Measurements from ENCODE around the gene NIM1K. TPM values are rescaled to one million over a fixed set of nuclear protein-coding genes. Genes with fewer than 3 reads are reported as not detected.
A peak's percentile ranks its signal among the peaks of the same experiment; 100 is the strongest.
"Not testable (repeated sequence)": the region's sequence is repeated elsewhere in the genome, so short reads cannot be mapped to it uniquely, and the experiment has no call there.

The NIM1K gene
- total RNA-seq, 1 experiment from 2014 or later, result 0.61 TPM

DNA sequence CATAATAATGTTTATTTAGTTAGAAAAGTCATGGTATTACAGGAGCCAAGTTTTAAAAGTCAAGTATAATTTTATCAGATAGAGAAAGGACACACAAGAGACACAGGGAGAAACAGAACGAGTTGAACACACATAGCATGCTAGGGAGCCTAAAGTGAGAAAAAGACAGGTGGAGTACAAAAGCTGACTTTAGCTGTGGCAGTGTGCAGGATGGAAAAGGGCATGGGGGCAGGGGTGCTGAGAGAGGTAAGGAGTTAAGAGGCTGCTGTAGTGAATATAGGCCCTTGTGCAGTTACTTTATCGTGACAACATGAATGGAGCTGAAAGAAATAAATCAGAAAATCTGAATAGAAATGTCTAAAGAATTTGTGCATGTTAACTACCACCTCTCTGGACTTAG lies 103.2 kb downstream of the NIM1K start:
- in situ Hi-C loops (cut with HindIII; ENCODE audit: low pct_unique_long_range_greater_than_20kb, low sequenced_read_pairs), result no loop called here
- DNase-seq (ENCODE audit: low read depth, low spot score), result no peak

DNA sequence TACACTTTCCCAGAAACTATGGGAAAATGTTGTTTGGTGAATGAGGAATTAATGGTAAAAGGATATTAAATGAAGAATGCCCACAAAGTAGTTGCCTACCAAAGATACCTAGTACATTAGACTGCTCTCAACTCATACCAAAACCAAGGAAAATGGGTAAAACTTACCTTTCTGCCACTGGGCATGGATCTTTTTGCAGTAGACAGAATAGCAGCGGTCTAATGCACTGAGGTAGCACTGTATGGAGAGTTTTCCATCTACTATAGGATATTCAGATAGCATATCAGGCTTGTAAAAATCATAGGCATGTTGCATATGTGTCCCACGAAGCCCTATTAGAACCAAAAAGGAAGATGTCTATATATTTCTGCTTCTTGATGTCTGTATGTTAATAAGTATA lies 104.8 kb downstream of the NIM1K start:
- DNase-seq (ENCODE audit: low read depth, low spot score), result no peak
- in situ Hi-C loops (cut with HindIII; ENCODE audit: low pct_unique_long_range_greater_than_20kb, low sequenced_read_pairs), result no loop called here

DNA sequence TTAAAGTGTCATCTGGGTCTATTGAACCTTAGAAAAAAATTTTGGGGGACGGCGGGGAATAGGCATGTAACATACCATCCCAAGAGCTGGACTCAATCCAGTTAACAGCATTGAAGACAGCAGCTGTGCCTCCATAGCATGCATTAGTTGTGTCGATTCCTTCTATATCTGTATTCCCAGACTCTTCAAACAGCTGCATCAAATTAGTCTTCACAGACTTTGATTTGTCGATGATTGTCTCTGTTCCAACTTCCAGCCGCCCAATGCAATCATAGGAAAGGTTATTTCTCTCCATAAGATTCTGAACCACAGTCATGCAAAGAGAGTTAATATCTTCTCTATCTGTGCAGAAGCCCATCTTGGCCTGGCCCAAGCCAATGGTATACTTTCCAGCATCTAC lies 106.4 kb downstream of the NIM1K start:
- in situ Hi-C loops (cut with HindIII; ENCODE audit: low pct_unique_long_range_greater_than_20kb, low sequenced_read_pairs), result no loop called here
- DNase-seq (ENCODE audit: low read depth, low spot score), result no peak

DNA sequence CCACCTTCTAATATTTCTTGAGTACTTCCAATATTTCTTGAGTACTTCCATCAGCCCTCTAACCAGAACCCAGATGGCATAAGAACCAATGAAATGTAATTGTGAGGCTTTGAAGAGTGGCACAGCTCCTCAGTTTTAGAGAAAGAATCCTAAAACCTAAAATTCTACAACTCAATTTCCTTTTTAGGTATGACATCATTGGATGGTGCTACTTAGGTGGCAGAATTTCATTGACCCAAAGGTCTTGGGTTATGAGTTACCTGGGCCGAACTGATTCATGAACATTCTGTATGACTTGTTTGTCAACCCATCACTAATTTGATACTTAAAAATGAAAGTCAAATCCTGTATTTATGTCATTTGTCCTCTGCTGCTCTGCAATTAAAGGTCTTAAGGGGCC lies 108.1 kb downstream of the NIM1K start:
- no peak for DNase-seq (ENCODE audit: low read depth, low spot score)
- in situ Hi-C loops (cut with HindIII; ENCODE audit: low pct_unique_long_range_greater_than_20kb, low sequenced_read_pairs), result no loop called here

DNA sequence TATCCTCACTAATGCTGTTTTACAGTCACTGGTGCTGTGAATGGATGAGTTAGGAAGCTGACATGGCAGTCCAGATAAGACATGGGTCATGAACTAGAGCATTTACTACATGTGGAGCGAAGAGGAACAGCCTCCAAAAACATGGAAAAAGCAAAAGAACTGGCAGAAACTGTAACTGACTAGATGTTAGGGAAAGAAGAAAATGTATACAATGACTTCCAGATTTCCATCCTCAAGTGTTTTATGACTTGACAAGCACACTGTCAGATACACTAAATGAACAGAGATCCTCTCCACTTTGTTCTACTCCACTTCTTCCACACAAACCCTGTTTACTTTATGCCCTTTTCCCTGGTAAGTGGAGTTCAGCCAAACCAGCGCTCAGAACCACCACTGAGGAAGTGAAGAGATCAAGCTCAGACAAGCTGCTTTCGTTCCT lies 109.6 kb downstream of the NIM1K start:
- DNase-seq (ENCODE audit: low read depth, low spot score), result no peak
- in situ Hi-C loops (cut with HindIII; ENCODE audit: low pct_unique_long_range_greater_than_20kb, low sequenced_read_pairs), result no loop called here

DNA sequence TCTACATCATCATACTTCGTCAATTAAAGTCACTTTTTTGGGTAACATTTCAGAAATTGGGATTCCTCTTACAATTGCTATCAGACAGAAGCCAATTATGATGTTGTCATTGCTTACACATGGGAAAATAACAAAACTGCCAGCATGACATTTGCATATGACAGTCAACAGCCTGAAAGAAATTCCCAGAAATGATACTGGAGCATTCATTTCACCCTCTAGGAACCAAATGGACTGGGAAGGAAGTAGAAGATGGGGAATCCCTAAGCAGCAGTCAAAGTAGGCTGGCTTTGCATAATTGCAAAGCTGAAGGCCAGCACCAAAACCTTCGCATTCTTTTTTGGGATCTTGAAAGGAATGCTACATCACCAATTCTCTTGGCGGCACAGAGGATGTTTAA lies 110.5 kb downstream of the NIM1K start:
- DNase-seq (ENCODE audit: low read depth, low spot score), result no peak
- in situ Hi-C loops (cut with HindIII; ENCODE audit: low pct_unique_long_range_greater_than_20kb, low sequenced_read_pairs), result no loop called here

DNA sequence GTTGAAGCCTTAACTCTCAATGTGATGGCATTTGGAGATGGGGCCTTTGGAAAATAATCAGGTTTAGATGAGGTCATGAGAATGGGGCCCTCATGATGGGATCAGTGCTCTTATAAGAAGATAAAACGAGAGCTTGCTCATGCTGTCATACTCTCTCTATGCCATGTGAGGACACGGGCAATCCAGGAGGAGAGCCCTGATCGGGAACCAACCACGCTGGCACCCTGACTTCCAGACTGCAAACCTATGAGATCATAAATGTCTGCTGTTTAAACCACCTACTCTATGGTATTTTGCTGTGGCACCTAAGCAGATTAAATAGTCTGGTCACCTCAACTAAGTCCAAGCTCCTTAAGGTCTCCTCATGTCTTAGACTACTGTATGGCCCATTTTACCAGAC lies 111.2 kb downstream of the NIM1K start:
- no peak for DNase-seq (ENCODE audit: low read depth, low spot score)
- in situ Hi-C loops (cut with HindIII; ENCODE audit: low pct_unique_long_range_greater_than_20kb, low sequenced_read_pairs), result no loop called here

DNA sequence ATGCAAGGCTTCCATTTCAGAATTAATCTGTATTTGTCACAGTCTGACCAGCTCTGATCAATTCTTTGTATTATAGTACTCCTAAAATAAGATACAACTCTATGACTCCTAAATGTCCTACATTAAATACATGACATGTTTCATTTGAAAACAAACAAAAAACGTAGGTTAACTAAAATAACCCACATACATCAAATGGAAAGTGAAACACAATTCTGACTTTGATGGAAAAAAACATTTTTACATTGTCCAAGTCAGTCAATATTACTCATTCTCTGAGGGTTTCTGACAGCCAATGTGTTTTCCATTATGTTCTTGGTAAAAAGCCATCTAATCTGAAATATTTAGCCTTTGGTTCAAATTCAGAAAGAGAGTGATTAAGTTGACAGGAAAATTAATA lies 112.5 kb downstream of the NIM1K start:
- in situ Hi-C loops (cut with HindIII; ENCODE audit: low pct_unique_long_range_greater_than_20kb, low sequenced_read_pairs), result no loop called here
- DNase-seq (ENCODE audit: low read depth, low spot score), result no peak

DNA sequence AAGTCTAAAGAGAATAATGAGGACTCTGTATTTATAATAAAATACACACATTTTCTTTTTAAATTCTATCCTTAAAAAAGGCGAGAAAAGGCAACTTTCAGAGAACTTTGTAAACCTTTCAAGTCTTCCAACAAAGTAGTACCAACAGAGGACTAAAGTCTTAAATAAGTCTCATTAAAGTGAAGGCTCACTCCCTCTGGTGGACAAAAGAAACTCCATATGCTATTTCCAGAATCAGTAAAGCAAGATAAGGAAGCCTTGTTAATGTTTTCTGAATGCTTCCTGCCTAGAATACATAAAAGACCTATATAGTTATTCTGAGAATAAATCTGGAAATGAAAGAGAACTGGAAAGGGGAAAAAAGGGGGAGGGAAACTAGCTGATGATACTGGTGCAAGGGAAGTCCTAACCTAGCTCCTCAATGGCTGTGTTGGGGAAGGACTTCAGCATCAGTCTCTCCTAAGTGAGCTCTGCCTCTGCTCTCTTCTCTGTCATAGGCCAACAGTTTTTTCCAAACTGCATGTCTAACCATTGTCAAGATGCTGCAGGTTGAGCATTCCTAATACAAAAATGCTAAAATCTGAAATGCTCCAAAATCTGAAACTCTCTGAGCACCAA lies 114.0 kb downstream of the NIM1K start:
- DNase-seq (ENCODE audit: low read depth, low spot score), result peak; percentile 90
- in situ Hi-C loops (cut with HindIII; ENCODE audit: low pct_unique_long_range_greater_than_20kb, low sequenced_read_pairs), result no loop called here

DNA sequence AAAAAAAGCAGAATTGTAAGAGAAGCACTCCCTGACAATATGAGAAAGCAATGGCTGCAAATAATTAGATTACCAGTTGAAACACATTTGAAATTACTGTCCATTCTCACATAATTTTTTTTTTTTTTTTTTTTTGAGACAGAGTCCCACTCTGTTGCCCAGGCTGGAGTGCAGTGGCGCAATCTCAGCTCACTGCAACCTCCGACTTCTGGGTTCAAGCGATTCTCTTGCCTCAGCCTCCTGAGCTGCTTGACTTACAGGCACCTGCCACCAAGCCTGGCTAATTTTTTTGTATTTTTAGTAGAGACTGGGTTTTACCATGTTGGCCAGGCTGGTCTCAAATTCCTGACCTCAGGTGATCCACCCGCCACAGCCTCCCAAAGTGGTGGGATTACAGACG lies 114.9 kb downstream of the NIM1K start:
- in situ Hi-C loops (cut with HindIII; ENCODE audit: low pct_unique_long_range_greater_than_20kb, low sequenced_read_pairs); DNase-seq (ENCODE audit: low read depth, low spot score): not testable (repeated sequence)

DNA sequence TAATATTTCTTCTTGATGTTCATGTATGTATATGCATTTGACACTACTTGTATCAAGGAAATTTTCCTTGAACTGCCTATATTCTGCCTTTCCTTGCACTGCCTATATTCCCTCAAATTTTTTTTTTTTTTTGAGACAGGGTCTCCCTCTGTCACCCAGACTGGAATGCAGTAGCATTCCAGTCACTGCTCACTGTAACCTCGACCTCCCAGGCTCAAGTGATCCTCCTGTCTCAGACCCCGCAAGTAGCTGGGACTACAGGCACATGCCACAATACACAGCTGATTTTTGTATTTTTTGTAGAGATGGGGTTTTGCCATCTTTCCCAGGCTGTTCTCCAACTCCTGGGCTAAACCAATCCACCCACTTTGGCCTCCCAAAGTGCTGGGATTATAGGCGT lies 117.1 kb downstream of the NIM1K start:
- in situ Hi-C loops (cut with HindIII; ENCODE audit: low pct_unique_long_range_greater_than_20kb, low sequenced_read_pairs), result no loop called here
- no peak for DNase-seq (ENCODE audit: low read depth, low spot score)

DNA sequence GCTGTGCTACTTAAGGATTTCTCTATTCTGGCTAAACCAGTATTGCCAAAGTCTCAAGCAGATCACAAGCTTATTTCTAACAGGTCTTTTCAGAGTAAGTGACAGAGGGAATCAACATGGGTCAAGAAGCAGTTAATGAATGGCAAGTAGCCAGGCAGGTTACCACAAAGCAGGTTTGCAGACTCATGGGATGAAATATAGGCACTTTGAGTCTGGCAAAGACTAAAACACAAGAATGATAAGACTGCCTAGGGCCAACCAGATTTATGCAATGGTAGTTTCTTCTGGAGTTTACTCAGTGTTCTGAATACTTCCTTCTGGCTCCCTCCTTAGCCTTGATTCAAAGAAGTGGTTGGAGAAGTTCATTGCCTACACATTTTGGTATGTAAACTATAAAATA lies 117.6 kb downstream of the NIM1K start:
- in situ Hi-C loops (cut with HindIII; ENCODE audit: low pct_unique_long_range_greater_than_20kb, low sequenced_read_pairs), result no loop called here
- DNase-seq (ENCODE audit: low read depth, low spot score), result no peak

DNA sequence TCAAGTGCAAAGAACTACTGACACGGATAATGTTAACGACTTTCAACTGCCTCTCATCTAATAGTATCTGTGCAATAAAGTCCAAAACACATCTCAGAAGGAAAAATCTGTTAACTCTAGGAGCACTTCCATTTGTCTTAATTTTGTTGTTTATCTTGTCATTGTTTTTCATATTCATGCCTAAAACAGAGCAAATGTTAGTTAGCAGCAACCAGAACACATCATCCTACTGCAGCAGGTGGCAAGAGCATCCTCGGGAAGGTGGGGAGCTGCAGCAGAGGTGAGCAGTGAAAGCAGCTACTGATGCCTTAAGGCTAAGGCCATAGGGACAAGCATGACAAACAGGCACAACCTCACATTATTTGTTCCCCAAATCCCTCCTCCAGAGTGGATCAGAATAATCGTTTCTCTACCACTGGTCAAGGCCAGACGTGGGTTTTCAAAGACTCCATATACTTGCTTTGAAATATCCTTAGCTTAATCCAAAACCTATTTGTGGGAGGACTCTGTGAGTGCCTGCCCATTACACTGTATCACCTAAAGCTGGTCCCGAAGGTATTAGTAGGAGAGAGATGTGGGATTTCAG lies 120.1 kb downstream of the NIM1K start:
- no peak for DNase-seq (ENCODE audit: low read depth, low spot score)
- in situ Hi-C loops (cut with HindIII; ENCODE audit: low pct_unique_long_range_greater_than_20kb, low sequenced_read_pairs), result no loop called here

DNA sequence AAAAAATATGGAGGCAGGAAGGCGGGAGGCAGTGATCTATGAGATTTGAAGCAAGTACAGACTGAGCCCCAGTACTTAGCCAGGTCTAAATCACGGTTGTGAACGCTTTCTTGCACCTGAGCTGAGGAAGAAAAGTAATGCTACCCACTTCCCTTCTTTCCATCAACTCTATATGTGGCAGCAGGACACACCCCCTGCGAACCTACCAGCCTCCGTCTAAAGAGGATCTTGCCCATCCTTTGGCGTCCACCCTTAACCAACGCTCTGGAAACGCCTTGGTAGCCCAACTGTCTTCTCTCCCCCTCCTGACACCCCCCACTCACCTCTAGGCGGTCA lies 120.6 kb downstream of the NIM1K start:
- in situ Hi-C loops (cut with HindIII; ENCODE audit: low pct_unique_long_range_greater_than_20kb, low sequenced_read_pairs), result no loop called here
- no peak for DNase-seq (ENCODE audit: low read depth, low spot score)

DNA sequence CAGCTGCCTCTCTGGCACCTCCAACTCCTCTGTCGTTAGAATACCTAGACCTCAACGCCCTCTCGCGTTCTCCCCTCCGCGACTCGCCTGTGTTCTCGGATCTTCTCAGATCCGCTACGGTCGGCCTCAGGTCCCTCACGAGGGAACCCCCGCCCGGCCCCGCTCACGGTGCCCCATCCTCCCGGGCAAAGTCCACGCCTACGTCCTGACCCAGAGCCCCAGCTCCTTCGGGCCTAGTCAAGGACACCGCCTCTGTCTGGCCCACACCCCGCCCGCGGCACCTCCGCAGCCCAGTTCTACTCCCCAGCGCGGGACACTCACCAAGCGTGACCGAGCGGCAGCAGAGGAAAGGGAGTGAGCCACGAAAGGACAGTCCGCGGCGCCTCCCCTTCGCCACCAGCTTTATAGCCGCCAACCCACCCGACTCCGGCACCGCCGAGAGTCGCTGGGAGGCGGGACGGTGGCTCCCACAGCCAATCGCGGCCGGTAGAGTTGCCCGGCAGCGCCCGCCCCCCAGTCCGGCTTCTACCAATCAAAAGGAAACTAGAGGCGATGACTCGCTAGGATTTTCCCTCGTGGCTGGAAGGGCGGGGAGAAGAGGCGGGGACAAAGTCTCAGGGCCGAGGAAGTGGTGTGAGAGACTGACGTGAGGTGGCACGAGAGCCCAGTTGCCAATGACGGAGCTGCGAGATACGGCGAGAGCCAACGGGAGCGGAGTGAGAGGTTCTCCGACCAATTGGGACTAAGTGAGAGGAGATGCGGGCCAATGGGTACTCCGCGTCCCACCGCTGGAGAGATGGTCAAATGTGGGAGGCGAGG lies 121.2 kb downstream of the NIM1K start, which contains the start of gene HMGCS1:
TSS of gene HMGCS1 (minus strand) at position 378 of the 819 bp plus-strand sequence. CDS start 14,447 bp downstream, outside the sequence.
- in situ Hi-C loops (cut with HindIII; ENCODE audit: low pct_unique_long_range_greater_than_20kb, low sequenced_read_pairs), result no loop called here
- DNase-seq (ENCODE audit: low read depth, low spot score), result peak; percentile 100

DNA sequence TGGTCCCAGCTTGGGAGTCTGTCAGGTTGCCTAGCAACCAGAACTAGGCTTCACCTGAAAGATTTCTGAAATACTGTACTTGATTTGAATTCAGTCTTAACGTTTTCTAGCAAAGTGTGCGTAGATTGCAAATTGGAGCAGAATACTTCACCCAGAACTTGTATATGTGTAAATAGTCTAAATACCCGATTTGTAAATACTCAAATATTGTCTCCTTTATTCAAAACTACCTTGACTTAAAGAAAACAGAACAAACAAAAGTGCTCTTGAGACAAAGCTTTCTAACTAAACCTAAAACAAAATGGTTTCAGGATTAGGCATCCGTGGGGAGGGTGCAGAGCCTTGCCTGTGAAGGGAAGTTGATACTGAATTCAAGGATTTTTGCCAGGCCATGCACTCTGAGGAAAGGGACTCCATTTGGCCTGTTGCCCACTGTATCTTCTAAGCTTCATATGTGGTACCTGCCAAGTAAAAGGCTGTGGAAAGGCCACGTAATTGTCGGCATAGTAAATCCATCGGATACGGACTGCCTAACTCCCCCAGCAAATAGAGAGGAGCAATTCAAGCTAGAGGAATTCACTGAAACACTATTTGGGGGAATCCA lies 121.9 kb downstream of the NIM1K start:
- in situ Hi-C loops (cut with HindIII; ENCODE audit: low pct_unique_long_range_greater_than_20kb, low sequenced_read_pairs), result no loop called here

DNA sequence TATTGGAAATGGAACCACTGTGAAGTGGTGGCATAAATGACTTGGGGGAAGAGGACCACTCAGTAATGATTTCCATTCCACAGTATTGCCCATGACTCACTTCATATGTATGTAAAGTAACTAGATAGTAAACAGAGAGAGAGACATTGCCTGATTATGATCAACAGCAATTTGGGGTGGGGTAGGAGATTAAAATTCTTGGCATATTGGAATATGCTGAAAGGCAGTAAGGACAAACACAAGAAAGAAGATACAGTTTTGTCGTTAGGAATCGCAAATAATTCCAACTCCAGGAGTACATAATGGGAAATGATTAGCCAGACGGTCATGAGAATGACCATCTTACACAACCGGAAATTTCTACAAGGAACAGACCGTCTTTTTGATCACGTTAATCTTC lies 122.7 kb downstream of the NIM1K start:
- in situ Hi-C loops (cut with HindIII; ENCODE audit: low pct_unique_long_range_greater_than_20kb, low sequenced_read_pairs), result no loop called here

More for the DNA sequence above, 121.9 kb downstream of the NIM1K start:
- DNase-seq (ENCODE audit: low read depth, low spot score), result no peak

DNA sequence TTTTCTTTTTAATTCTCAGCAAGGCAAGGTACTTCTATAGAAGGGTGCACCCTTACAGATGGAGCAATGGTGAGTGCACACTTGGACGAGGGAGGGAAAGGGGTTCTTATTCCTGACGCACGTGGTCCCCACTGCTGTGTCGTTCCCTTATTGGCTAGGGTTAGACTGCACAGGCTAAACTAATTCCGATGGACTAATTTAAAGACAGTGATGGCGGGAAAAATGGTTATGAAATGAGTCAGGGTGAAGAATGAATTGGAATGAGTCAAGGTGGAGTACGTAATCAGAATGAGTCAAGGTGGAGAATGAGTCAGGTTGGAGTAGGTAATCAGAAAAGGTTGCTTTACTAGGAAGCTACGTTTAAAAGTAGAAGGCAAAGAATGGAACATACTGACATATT lies 123.2 kb downstream of the NIM1K start:
- in situ Hi-C loops (cut with HindIII; ENCODE audit: low pct_unique_long_range_greater_than_20kb, low sequenced_read_pairs), result no loop called here
- DNase-seq (ENCODE audit: low read depth, low spot score), result no peak

More for the DNA sequence above, 122.7 kb downstream of the NIM1K start:
- no peak for DNase-seq (ENCODE audit: low read depth, low spot score)
